ENCODE data around the gene TLX2. TPM values are rescaled to one million over a fixed set of nuclear protein-coding genes. Genes with fewer than 3 reads are reported as not detected.

Gene TLX2
- total and polyA plus RNA-seq, 4 donors, result not detected

- TF ChIP-seq REST (IDR thresholded peaks at IDR 0.05) (no peak), TAF1 (conservative IDR thresholded peaks at IDR 0.05) (no peak), SP1 (IDR thresholded peaks at IDR 0.05) (no peak)
Measured at GRCh38 chr2:74510272-74510671, 4.0 kb upstream of the TLX2 start (continued).

- H3K27ac ChIP-seq (ENCODE audit: low read depth in 1 of 2, low read length in 2 of 2), result no peak overlapping the region
- whole genome bisulfite sequencing, result 36% methylated on average over 11 of the region's 11 CpGs
- no peaks in the 10 kb centered on the region for H3K36me3 ChIP-seq (ENCODE audit: control insufficient read depth in 4 of 4, insufficient read depth in 3 of 4, low read depth in 1 of 4, low read length in 3 of 4)
- DNase-seq (ENCODE audit: low spot score), result no peak
- H3K4me1 ChIP-seq (ENCODE audit: control insufficient read depth in 4 of 4, insufficient read depth in 4 of 4, low read length in 3 of 4), result peaks cover 16 to 31% (median 21%) of the 10 kb centered on the region in 4 donors
- no peaks in the 10 kb centered on the region for H3K9me3 ChIP-seq (ENCODE audit: control insufficient read depth in 4 of 4, low read length in 3 of 4)
- TF ChIP-seq SP1 (IDR thresholded peaks at IDR 0.05), result no peak
- TF ChIP-seq ZBTB33 (IDR thresholded peaks at IDR 0.05), result no peak
- TF ChIP-seq JUND (IDR thresholded peaks at IDR 0.05), result no peak
- TF ChIP-seq RXRA (IDR thresholded peaks at IDR 0.05), result no peak
- TF ChIP-seq RAD21 (IDR thresholded peaks at IDR 0.05), result no peak
- TF ChIP-seq HNF4A (conservative IDR thresholded peaks at IDR 0.05), result no peak
- no peak for TF ChIP-seq REST (IDR thresholded peaks at IDR 0.05)
- no peak for TF ChIP-seq FOXA1 (IDR thresholded peaks at IDR 0.05)
- TF ChIP-seq MAX (IDR thresholded peaks at IDR 0.05), result no peak
- no peak for TF ChIP-seq CTCF (IDR thresholded peaks at IDR 0.05; ENCODE audit: low read depth, low read length, missing input control)
- TF ChIP-seq HNF4G (IDR thresholded peaks at IDR 0.05), result no peak
- no peak for TF ChIP-seq TAF1 (conservative IDR thresholded peaks at IDR 0.05)
- no peak for TF ChIP-seq YY1 (IDR thresholded peaks at IDR 0.05)
- no peak for TF ChIP-seq ATF3 (IDR thresholded peaks at IDR 0.05)
- TF ChIP-seq FOXA2 (IDR thresholded peaks at IDR 0.05), result no peak
- TF ChIP-seq GABPA (IDR thresholded peaks at IDR 0.05 in 1 of 2, conservative IDR thresholded peaks at IDR 0.05 in 1 of 2), result no peak
- TF ChIP-seq NR2F2 (IDR thresholded peaks at IDR 0.05), result no peak
- no peak overlapping the region for H3K9ac ChIP-seq (ENCODE audit: low read depth in 1 of 2, low read length in 2 of 2)
- H3K27me3 ChIP-seq (ENCODE audit: control insufficient read depth in 4 of 4, insufficient read depth in 4 of 4, low read length in 3 of 4), result peaks cover 7 to 20% (median 10%) of the 10 kb centered on the region in 4 donors
- no peak overlapping the region for H3K4me3 ChIP-seq (ENCODE audit: low read depth in 1 of 3, low read length in 3 of 3)
Measured at GRCh38 chr2:74511104-74511989, 2.9 kb upstream of the TLX2 start.

Data from liver (tissue), 9 donors.